Measurements from ENCODE around the gene UBE2QL1. TPM values are rescaled to one million over a fixed set of nuclear protein-coding genes. Genes with fewer than 3 reads are reported as not detected.

The UBE2QL1 gene
- total RNA-seq, 2 donors from 2014 or later: 0.05 TPM; not detected in 1

DNA sequence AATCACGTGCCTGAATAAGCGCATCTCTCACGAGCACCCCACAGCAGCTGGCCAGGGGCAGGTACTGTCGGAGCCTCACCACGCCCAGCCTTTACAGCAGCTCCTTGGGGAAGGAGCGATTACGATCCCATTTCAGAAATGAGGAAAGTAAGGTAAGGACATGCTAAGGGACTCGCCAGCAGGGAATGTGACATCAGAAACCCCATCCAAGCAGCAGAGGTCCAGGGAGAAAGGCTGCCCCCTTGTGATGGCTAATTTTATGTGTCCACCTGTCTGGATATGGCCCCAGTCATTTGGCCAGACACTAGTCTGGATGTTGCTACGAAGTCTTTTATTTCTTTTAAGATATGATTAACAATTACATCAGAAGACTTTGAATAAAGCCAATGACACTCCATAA lies 77.3 kb downstream of the UBE2QL1 start:
- Mint-ChIP-seq H3K36me3 (ENCODE audit: low read depth) (no peaks in the 10 kb centered on the region), H3K4me3 (no peak overlapping the region), H3K4me1 (no peaks in the 10 kb centered on the region), H3K27ac (no peak overlapping the region), H3K27me3 (peaks cover 53% of the 10 kb centered on the region)
- ATAC-seq (no peak), DNase-seq (no peak)
- H3K9me3 ChIP-seq (ENCODE audit: control insufficient read depth, low read length, poor library complexity, severe bottlenecking): no peaks in the 10 kb centered on the region

DNA sequence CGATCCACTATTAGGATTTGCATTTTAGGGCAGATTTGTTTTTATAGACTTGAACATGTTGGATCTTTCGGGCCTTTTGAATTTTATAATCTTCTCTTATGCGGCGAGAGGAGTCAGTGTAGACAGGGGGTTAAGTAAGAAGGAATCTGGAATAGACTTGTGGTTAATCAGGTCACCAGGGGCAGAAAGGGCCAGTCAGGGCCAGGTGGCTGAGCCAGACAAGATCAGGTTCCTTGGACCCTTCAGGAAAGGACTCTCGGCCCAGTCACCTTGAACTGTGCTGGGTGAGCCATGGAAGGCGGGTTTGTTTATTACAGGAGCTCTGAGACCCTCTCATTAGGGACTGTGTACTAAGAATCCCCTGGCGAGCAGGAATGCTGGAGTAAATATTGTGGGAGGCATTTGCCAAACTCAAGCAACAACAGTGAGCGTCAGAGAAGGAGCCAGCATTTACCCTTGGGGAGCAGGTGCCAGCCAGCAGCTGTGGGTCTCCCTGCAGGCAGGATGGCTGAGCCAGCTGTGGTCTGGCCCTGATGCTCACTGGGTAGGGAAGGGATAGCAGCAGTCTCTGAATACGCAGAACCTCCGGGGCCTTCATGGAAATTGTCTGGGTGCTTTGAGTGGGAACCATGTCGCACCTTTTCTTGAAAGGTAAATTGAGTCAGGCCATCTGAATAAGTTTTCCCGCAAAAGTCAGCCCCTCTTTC lies 79.2 kb downstream of the UBE2QL1 start:
- H3K4me3 Mint-ChIP-seq: no peak overlapping the region
- H3K9me3 ChIP-seq (ENCODE audit: control insufficient read depth, low read length, poor library complexity, severe bottlenecking): no peaks in the 10 kb centered on the region

GRCh38 chr5:6535594-6535993 lies 86.9 kb downstream of the UBE2QL1 start:
- H3K4me3 Mint-ChIP-seq: no peak overlapping the region
- peaks cover 51% of the 10 kb centered on the region for H3K27me3 Mint-ChIP-seq
- H3K27ac Mint-ChIP-seq: no peak overlapping the region
- no peak for ATAC-seq
- H3K9me3 ChIP-seq (ENCODE audit: control insufficient read depth, low read length, poor library complexity, severe bottlenecking): no peaks in the 10 kb centered on the region
- no peaks in the 10 kb centered on the region for H3K4me1 Mint-ChIP-seq
- no peaks in the 10 kb centered on the region for H3K36me3 Mint-ChIP-seq (ENCODE audit: low read depth)
- no peak for DNase-seq

More for the DNA sequence above, 79.2 kb downstream of the UBE2QL1 start:
- ATAC-seq (no peak), DNase-seq (no peak)
- peaks cover 49% of the 10 kb centered on the region for H3K27me3 Mint-ChIP-seq
- H3K4me1 Mint-ChIP-seq: no peaks in the 10 kb centered on the region
- no peaks in the 10 kb centered on the region for H3K36me3 Mint-ChIP-seq (ENCODE audit: low read depth)
- no peak overlapping the region for H3K27ac Mint-ChIP-seq

- Mint-ChIP-seq H3K4me3 (no peak overlapping the region), H3K36me3 (ENCODE audit: low read depth) (no peaks in the 10 kb centered on the region), H3K27me3 (peaks cover 29% of the 10 kb centered on the region), H3K27ac (no peak overlapping the region), H3K4me1 (no peaks in the 10 kb centered on the region)
- ATAC-seq (no peak), DNase-seq (no peak)
- H3K9me3 ChIP-seq (ENCODE audit: control insufficient read depth, low read length, poor library complexity, severe bottlenecking): no peaks in the 10 kb centered on the region
These were observed 90.4 kb downstream of the UBE2QL1 start for GRCh38 chr5:6539060-6539459.

DNA sequence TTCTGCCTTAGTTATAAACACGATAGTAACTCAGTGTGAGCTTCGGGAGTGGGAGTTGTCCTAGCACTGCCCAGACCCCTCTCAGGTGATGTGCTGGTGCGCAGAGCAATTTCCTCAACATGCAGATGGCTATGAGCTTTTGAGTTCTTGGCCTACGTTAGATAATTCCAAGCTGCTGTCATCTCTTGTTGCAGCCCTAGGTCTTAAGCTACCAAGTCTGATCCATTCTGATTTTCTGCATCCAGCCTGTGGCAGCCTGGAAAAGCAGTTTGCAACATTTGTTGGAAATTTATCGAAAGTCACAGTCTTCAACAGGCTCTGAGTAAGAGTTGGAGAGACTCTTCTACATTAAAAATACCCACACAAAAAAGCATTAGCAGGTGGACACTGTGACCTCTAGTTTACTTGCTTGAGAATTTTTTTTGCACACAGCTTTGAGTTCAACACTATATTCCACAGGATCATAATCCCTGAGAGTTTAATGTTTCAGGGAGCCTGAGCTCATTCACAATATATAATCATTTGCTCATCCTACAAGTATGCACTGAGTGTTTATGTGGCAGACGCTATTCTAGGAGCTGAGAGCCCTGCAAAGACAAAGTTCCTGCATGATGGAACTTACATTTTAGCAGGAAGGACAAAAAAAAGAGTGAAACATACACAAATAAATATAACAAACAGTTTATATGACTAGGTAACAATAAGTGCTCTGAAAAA lies 91.6 kb downstream of the UBE2QL1 start:
- no peak for DNase-seq
- no peaks in the 10 kb centered on the region for H3K4me1 Mint-ChIP-seq
- no peak overlapping the region for H3K27ac Mint-ChIP-seq
- H3K9me3 ChIP-seq (ENCODE audit: control insufficient read depth, low read length, poor library complexity, severe bottlenecking): no peaks in the 10 kb centered on the region
- no peak overlapping the region for H3K4me3 Mint-ChIP-seq
- peaks cover 25% of the 10 kb centered on the region for H3K27me3 Mint-ChIP-seq
- H3K36me3 Mint-ChIP-seq (ENCODE audit: low read depth): no peaks in the 10 kb centered on the region
- no peak for ATAC-seq

GRCh38 chr5:6541256-6542013 lies 92.8 kb downstream of the UBE2QL1 start:
- no peaks in the 10 kb centered on the region for H3K9me3 ChIP-seq (ENCODE audit: control insufficient read depth, low read length, poor library complexity, severe bottlenecking)
- Mint-ChIP-seq H3K27ac (no peak overlapping the region), H3K4me3 (no peak overlapping the region), H3K27me3 (peaks cover 28% of the 10 kb centered on the region), H3K4me1 (peaks cover 2% of the 10 kb centered on the region), H3K36me3 (ENCODE audit: low read depth) (no peaks in the 10 kb centered on the region)
- ATAC-seq (no peak), DNase-seq (no peak)

DNA sequence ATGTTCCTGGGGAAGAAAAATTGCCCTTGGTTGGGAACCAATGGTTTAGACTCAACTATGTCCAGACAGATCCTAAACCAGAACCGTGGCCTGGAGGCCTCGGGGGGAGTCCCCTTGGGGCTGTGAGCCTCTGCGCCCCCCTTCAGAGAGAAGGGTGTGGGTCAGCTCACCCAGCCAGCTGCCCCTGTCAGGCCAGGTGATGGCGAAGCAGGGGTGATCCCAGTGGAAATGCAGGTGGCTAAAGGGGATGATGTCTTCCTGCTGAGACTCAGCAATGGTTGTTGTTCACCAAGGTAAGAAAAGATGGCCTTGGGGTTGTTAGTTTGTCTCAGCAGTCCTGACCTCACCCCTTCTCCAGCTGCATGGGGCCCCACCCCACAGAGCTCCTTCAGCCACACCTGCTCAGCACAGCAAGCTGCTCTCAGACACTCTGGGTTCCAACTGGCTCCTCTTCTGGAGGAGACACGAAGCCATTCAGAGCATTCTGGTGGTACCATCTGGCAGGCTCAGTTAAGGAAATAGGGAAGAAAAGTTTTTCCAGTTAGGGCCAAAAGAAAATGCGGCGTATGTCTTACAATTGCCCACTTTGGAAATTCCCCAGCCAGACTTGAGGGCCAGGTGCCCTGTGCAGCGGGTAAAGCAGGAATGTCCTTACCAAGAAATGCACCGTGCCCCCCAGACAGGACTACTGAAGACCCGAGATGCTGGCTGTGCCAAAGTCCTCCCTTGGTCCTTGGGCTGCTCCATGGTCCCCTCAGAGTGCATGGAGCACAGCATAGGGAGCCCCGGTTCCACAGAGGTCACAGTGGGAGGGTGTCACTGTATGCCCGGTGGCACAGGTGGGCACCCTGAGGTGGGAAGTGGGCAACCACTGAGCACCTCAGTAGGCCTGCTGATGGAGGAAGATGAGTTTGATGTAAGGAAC lies 94.0 kb downstream of the UBE2QL1 start:
- Mint-ChIP-seq H3K4me1 (peaks cover 2% of the 10 kb centered on the region), H3K27ac (no peak overlapping the region), H3K4me3 (no peak overlapping the region), H3K36me3 (ENCODE audit: low read depth) (no peaks in the 10 kb centered on the region), H3K27me3 (peaks cover 37% of the 10 kb centered on the region)
- H3K9me3 ChIP-seq (ENCODE audit: control insufficient read depth, low read length, poor library complexity, severe bottlenecking): no peaks in the 10 kb centered on the region
- DNase-seq: no peak
- ATAC-seq: no peak

DNA sequence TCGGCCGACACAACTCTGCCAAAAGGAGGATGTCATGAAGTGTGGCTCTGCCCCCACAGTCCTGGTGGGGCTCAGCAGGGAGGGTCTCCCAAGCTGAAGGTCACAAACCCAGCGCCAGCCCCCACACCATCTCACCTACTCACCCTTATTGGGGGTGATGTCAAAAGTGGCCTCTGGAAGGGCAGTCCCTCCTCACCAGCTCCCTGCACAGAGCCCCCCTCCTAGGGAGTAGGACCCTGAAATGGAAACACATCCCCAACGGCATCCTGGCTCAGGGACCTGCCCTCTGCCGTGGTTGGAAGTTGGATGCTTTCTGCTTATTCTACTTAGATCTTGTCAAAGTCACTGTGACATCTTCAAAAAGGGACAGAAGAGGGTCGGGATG lies 94.7 kb downstream of the UBE2QL1 start:
- Mint-ChIP-seq H3K4me3 (no peak overlapping the region), H3K4me1 (peaks cover 2% of the 10 kb centered on the region), H3K36me3 (ENCODE audit: low read depth) (no peaks in the 10 kb centered on the region), H3K27ac (no peak overlapping the region), H3K27me3 (peaks cover 34% of the 10 kb centered on the region)
- H3K9me3 ChIP-seq (ENCODE audit: control insufficient read depth, low read length, poor library complexity, severe bottlenecking): no peaks in the 10 kb centered on the region
- DNase-seq: no peak
- ATAC-seq: no peak

DNA sequence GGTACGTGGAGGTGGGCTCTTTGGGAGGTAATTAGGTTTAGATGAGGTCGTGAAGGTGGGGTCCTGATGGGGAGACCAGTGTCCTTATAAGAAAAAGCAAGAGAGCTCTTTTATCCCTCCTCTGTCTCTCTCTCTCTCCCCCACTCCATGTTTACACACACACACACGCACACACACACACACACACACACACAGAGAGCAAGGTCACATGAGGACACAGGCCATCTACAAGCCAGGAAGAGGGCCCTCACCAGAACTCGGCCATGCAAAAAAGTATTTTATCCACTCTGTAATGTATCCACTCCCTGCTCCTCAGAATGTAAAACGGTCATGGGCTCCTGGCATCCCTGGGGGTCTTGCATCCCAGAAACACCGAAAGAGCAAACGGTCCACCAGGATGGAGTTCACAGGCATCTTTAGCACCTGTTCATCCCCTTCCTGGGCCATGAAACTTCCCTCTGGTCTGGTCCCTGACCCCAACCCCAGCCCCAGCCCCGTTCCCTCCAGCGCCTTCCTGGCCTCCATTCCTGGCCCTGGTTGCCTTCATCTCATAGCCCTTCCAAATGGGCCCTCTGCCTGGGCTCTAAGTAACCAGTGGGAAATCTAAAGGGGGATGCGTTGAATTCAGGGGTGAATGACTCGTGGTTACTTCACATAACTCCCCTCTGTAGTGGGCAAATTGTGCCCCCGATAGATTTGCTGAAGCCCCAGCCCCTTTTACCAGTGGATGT lies 95.3 kb downstream of the UBE2QL1 start:
- ATAC-seq (no peak), DNase-seq (no peak)
- no peaks in the 10 kb centered on the region for H3K36me3 Mint-ChIP-seq (ENCODE audit: low read depth)
- no peaks in the 10 kb centered on the region for H3K9me3 ChIP-seq (ENCODE audit: control insufficient read depth, low read length, poor library complexity, severe bottlenecking)
- H3K27ac Mint-ChIP-seq: no peak overlapping the region
- no peak overlapping the region for H3K4me3 Mint-ChIP-seq
- H3K27me3 Mint-ChIP-seq: peaks cover 34% of the 10 kb centered on the region
- H3K4me1 Mint-ChIP-seq: peaks cover 2% of the 10 kb centered on the region

Other genes starting within 250 kb of the UBE2QL1 start
- 10 to 100 TPM; 70.5 to 78.7 TPM for gene MED10, start 70.3 kb upstream of the UBE2QL1 start, total RNA-seq
- gene NSUN2, start 184.2 kb downstream of the UBE2QL1 start, total RNA-seq: 10 to 100 TPM; 49.1 to 60.1 TPM
- gene SRD5A1, start 184.6 kb downstream of the UBE2QL1 start, total RNA-seq: 1 to 10 TPM; 3.7 to 4.4 TPM

All from T-helper 17 cell (primary cell).